Measurements from ENCODE around the gene SLC2A9.

Gene SLC2A9

GRCh38 chr4:9880406-9881197 lies 140.7 kb downstream of the SLC2A9 start:
- TF ChIP-seq CTCF (conservative IDR thresholded peaks at IDR 0.05; ENCODE audit: low read length) (no peak), EZH2phosphoT487 (IDR thresholded peaks at IDR 0.05; ENCODE audit: borderline replicate concordance) (no peak)
- H3K4me2 ChIP-seq (ENCODE audit: low read depth, low read length, poor library complexity, severe bottlenecking) = no peak overlapping the region
- H3K4me1 ChIP-seq (ENCODE audit: insufficient read depth, low read length, poor library complexity, severe bottlenecking) = no peaks in the 10 kb centered on the region
- no peaks in the 10 kb centered on the region for H3K36me3 ChIP-seq (ENCODE audit: insufficient read depth, low read length)
- H3F3A ChIP-seq (ENCODE audit: low read depth) = no peaks in the 10 kb centered on the region
- no peak overlapping the region for H2AFZ ChIP-seq (ENCODE audit: low read length)
- H3K27me3 ChIP-seq (ENCODE audit: insufficient read depth, low read length, poor library complexity, severe bottlenecking) = no peaks in the 10 kb centered on the region
- H3K4me3 ChIP-seq (ENCODE audit: low read length, poor library complexity, severe bottlenecking) = no peak overlapping the region
- H3K9ac ChIP-seq (ENCODE audit: low read depth, low read length, poor library complexity, severe bottlenecking) = no peak overlapping the region
- H4K20me1 ChIP-seq (ENCODE audit: insufficient read depth, low read length, poor library complexity, severe bottlenecking) = no peaks in the 10 kb centered on the region
- no peaks in the 10 kb centered on the region for H3K9me3 ChIP-seq (ENCODE audit: insufficient read depth, low read depth, low read length)
- H3K9me2 ChIP-seq (replicated peaks; ENCODE audit: low read depth, low read length) = no peaks in the 10 kb centered on the region
- H3K79me2 ChIP-seq (ENCODE audit: insufficient read depth, low read length) = no peaks in the 10 kb centered on the region

- Histone ChIP-seq H3K27me3 (ENCODE audit: insufficient read depth, low read length, poor library complexity, severe bottlenecking) (no peaks in the 10 kb centered on the region), H3K36me3 (ENCODE audit: insufficient read depth, low read length) (no peaks in the 10 kb centered on the region), H4K20me1 (ENCODE audit: insufficient read depth, low read length, poor library complexity, severe bottlenecking) (no peaks in the 10 kb centered on the region), H3K4me3 (ENCODE audit: low read length, poor library complexity, severe bottlenecking) (no peak overlapping the region), H3F3A (ENCODE audit: low read depth) (no peaks in the 10 kb centered on the region), H3K9ac (ENCODE audit: low read depth, low read length, poor library complexity, severe bottlenecking) (no peak overlapping the region), H2AFZ (ENCODE audit: low read length) (no peak overlapping the region), H3K9me2 (replicated peaks; ENCODE audit: low read depth, low read length) (no peaks in the 10 kb centered on the region), H3K4me1 (ENCODE audit: insufficient read depth, low read length, poor library complexity, severe bottlenecking) (no peaks in the 10 kb centered on the region), H3K4me2 (ENCODE audit: low read depth, low read length, poor library complexity, severe bottlenecking) (no peak overlapping the region), H3K79me2 (ENCODE audit: insufficient read depth, low read length) (no peaks in the 10 kb centered on the region), H3K9me3 (ENCODE audit: insufficient read depth, low read depth, low read length) (no peaks in the 10 kb centered on the region)
- TF ChIP-seq CTCF (conservative IDR thresholded peaks at IDR 0.05; ENCODE audit: low read length) (no peak), EZH2phosphoT487 (IDR thresholded peaks at IDR 0.05; ENCODE audit: borderline replicate concordance) (no peak)
Measured at GRCh38 chr4:9877123-9877522, 144.2 kb downstream of the SLC2A9 start.

GRCh38 chr4:9875516-9875915 lies 145.8 kb downstream of the SLC2A9 start:
- H4K20me1 ChIP-seq (ENCODE audit: insufficient read depth, low read length, poor library complexity, severe bottlenecking) = no peaks in the 10 kb centered on the region
- H2AFZ ChIP-seq (ENCODE audit: low read length) = no peak overlapping the region
- no peak overlapping the region for H3K4me3 ChIP-seq (ENCODE audit: low read length, poor library complexity, severe bottlenecking)
- TF ChIP-seq EZH2phosphoT487 (IDR thresholded peaks at IDR 0.05; ENCODE audit: borderline replicate concordance) = no peak
- TF ChIP-seq CTCF (conservative IDR thresholded peaks at IDR 0.05; ENCODE audit: low read length) = no peak
- H3K4me2 ChIP-seq (ENCODE audit: low read depth, low read length, poor library complexity, severe bottlenecking) = no peak overlapping the region
- no peak overlapping the region for H3K9ac ChIP-seq (ENCODE audit: low read depth, low read length, poor library complexity, severe bottlenecking)
- no peaks in the 10 kb centered on the region for H3K4me1 ChIP-seq (ENCODE audit: insufficient read depth, low read length, poor library complexity, severe bottlenecking)
- H3K36me3 ChIP-seq (ENCODE audit: insufficient read depth, low read length) = no peaks in the 10 kb centered on the region
- H3K9me2 ChIP-seq (replicated peaks; ENCODE audit: low read depth, low read length) = no peaks in the 10 kb centered on the region
- H3K79me2 ChIP-seq (ENCODE audit: insufficient read depth, low read length) = no peaks in the 10 kb centered on the region
- H3F3A ChIP-seq (ENCODE audit: low read depth) = no peaks in the 10 kb centered on the region
- H3K9me3 ChIP-seq (ENCODE audit: insufficient read depth, low read depth, low read length) = no peaks in the 10 kb centered on the region
- no peaks in the 10 kb centered on the region for H3K27me3 ChIP-seq (ENCODE audit: insufficient read depth, low read length, poor library complexity, severe bottlenecking)

All from Loucy (cell line).